Stimulated activated CD8-positive, alpha-beta memory T cell treated with anti-CD3 and anti-CD28 coated beads, Interleukin-7, amount 100 ng/mL, for 24 hours (primary cell): ENCODE measurements around the gene AGAP1.

Experiments
- DNase-seq: peaks from one replicate; pipeline ENCODE4 v3.0.0-alpha.2; 2020; ENCODE audit warnings: low read depth

The AGAP1 gene

GRCh38 chr2:235848055-235848454 lies 354.2 kb downstream of the AGAP1 start:
- no peak for DNase-seq

GRCh38 chr2:235848946-235849345 lies 355.1 kb downstream of the AGAP1 start:
- no peak for DNase-seq

GRCh38 chr2:235849489-235849888 lies 355.6 kb downstream of the AGAP1 start:
- DNase-seq, result no peak

DNA sequence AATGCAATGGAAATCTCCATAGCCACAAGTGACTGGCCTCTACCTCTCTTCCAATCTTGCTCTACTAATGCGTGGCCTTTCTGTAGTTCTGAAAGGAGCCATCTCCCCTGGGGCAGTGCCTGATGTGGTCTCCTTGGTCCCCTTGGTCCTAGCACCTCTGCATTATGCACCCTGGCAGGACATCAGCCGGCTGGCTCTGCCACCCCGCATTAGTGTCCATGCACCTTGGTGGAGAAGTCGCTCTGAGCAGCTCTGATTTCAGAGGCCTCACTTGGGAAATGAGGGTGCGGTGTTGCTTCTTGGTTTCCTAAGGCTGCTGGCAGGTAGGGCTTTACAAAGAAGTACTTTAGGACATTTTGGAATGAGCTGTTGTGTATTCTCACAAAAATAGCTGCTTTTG lies 356.4 kb downstream of the AGAP1 start:
- no peak for DNase-seq

DNA sequence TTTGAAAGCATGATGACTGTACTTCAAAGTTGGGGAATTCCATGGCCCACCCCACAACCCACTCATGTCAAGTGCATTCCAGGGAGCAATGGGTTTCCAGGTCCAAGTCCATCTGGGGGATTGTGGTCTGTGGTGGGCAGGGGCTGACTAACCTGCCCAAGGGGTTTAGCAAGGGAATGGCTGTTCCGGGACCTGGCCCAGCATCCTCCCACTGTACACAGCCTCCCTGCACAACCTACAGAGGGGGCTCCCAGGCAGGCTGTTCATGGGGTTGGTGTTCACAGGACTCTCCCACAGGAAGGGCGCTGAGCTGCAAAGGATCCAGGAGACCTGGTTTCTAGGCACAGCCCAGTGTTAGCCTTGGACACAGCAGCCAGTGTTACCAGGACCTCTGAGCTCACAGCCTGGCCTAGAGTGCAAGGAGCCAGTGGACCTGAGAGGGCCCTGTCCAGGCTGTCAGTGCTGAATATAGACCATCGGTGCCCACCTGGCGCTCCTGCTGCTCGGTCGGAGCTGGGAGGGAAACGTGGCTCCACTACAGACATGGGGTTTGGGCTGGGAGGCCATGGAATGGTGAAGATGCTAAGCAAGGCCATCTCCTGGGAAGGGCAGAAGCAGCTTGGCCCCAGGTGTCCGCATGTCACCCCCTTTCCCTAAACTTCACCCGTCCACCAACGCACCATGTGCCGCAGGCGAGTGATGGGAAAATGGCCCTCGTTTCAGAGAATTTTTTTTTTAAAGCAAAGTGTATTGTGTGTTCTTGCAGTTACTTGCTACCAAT lies 357.1 kb downstream of the AGAP1 start:
- DNase-seq, result no peak

DNA sequence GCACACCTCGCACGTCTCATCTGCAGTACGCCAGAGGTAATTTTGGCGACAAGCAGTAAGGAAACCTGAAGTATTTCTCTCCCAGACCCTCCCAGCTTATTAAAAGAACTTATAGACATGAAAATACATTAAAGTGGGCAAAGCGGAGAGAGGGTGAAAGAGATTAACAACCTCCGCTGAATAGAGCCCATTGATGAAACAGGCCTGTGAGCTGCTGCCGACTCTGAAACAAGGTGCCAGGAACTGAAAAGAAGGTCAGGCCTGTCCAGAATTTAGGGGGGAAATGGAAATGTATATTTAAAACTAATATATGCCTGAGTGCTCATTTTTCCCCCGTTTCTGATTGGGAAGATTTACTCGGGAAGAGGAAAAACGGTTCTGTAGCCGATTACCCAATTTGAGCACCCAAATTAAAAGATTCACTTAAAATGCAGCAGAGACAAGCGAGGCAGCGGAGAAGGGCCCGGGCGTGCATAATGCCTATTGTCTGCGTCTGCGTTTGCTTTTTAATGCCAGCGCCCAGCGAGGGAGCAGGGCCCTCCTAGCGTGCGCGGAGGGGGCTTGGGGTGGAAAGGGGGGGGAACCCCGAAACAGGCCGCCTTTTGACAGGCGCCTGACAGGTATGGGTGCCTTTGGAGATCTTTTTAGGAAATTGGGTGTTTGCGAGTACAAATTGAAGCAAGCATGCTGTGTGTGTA lies 358.1 kb downstream of the AGAP1 start:
- no peak for DNase-seq

- DNase-seq, result no peak
Measured at GRCh38 chr2:235852526-235852920, 358.7 kb downstream of the AGAP1 start.

GRCh38 chr2:235854276-235854675 lies 360.4 kb downstream of the AGAP1 start:
- no peak for DNase-seq

GRCh38 chr2:235855011-235855410 lies 361.2 kb downstream of the AGAP1 start:
- DNase-seq, result no peak

DNA sequence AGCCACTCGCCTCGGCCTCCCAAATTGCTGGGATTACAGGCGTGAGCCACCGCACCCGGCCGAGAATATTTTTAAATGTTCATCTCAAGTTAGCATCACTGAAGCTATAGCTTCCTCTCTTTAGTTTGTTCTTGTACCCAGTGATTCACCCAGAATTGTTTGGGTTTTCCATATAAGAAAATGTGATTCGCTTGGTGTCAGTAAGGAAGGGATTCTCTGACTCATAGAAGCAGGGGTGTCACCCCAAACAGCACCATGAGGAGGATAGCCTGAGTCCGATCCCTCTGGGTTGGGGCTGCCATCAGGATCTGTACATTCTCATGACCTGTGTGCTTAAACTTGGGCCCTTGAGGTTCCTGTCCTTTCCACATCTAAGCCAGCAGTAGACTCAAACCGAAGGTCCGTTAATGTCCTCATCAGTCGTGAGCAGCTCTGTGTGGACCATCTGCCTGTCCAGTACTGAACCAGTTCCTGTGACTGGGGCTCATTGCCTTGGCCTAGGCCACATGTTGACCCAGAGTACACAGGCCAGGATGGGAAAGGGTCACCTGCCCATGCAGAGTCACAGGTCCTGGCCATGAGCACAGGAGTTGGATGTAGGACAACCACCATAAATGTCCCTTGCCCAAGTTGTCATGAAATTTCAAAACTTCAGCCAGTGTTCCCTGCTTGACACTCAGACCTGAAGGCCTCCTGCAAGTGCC lies 362.5 kb downstream of the AGAP1 start:
- DNase-seq, result no peak

GRCh38 chr2:235857598-235857997 lies 363.8 kb downstream of the AGAP1 start:
- no peak for DNase-seq

DNA sequence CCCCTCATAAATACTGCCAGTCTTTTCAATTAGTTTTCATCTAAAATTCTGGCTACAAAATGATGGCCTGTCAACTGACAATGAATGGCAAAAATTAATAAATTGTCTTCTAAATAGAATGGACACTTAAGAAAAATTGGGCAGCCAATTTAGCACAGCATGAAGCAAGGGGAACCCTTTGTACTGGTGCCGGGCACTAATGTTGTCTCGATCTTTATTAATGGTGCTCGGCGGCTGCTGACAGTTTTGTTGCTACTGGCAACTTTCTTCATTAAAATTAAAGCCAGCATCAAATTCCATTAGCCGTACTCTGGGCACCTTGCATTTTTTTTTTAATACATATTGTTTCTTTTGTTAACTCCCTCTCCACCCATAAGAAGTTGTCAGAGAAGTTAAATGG lies 365.0 kb downstream of the AGAP1 start:
- no peak for DNase-seq

DNA sequence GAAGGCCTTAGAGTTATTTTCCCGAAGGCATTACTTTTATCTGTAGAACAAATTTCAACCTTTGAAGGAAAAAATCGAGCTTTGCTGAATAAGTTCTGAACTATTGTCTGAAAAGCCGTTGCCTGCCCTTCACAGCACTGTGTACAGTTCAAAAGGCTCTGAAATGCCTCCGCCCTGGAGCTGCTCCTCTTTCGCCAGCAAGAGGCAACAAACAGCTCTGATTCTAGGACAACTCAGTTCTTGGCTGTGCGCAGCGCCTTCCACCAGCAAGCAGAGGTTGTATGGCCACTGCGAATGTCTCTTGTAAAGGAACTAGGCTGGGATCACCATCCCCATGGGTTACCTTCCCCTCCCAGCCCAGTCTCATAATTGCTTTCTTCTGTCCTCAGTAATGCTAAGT lies 365.8 kb downstream of the AGAP1 start:
- DNase-seq, result no peak

DNA sequence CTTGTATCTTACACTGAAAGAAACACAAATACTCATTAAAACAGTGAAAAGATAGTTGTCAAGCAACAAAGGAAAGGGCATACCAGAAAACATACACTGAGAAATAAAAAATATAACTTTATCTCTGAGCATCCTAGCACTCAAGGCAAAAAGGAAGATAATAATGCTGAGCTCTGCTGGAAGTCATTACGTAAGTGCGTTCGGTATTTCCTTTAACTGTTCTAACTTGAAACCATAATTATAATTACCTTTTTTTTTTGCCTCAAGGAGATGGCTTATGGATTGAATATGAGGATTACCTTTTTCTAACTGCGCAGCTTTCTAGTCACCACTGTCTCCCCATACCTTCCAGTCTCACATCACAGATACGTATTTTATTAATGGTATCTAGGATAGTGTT lies 366.3 kb downstream of the AGAP1 start:
- DNase-seq, result no peak

GRCh38 chr2:235860871-235861270 lies 367.0 kb downstream of the AGAP1 start:
- no peak for DNase-seq

DNA sequence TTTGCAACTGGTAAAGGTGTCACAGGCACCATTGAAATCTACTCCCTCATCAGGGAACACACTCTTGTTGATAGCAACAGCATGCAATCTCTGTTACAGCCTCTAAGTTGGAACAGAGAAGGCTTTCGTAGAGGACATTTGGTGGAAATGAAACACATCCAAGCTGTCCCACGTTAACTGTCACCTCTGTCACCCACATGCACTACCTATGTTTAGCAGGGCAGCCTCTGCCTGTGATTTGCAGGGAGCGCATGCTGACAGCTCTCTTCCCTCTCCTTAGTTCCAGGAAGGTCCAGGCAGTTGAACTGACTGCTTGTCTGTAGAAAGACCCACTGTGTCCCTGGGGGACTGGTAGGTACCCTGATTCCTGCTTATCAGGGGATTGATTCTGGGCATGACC lies 367.5 kb downstream of the AGAP1 start:
- DNase-seq, result no peak

GRCh38 chr2:235863414-235863813 lies 369.6 kb downstream of the AGAP1 start:
- DNase-seq, result no peak

DNA sequence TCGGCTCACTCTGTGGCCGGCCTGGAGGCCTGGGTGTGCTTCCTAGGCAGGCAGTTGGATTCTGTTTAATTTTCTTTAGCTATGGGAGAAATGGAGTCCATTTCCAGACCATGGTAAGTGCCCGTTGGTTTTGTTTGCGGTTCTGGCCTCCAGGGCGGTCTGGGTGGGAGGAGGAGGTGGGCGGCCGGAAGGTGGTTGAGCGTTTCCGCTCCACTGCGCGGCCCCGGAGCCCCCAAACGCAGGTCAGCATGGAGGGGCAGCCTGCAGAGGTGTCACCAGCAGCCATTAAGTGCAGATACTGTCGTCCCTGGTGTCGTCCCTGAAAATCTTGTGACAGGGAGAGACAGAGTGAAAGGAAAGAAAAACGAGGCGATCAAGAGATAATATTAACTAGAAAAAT lies 370.5 kb downstream of the AGAP1 start:
- DNase-seq, result no peak

GRCh38 chr2:235864733-235865515 lies 371.1 kb downstream of the AGAP1 start:
- DNase-seq, result no peak

DNA sequence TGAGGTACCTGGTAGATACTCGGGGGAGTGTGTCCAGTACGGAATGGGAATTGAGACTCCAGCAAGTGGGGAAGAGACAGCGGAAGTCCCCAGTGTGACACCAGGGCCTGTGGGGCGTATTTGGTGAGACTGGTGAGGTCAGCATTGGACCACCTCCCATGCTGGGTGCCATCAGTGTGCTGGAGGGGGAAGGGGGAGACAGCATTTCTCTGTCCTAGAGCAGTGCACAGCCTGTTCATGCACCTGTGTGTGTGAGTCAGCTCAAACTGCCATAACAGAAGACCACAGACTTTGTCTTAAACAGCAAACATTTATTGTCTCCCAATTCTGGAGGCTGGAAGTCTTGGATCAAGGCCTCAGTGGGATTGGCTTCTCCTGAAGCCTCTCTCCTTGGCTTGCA lies 372.5 kb downstream of the AGAP1 start:
- no peak for DNase-seq

DNA sequence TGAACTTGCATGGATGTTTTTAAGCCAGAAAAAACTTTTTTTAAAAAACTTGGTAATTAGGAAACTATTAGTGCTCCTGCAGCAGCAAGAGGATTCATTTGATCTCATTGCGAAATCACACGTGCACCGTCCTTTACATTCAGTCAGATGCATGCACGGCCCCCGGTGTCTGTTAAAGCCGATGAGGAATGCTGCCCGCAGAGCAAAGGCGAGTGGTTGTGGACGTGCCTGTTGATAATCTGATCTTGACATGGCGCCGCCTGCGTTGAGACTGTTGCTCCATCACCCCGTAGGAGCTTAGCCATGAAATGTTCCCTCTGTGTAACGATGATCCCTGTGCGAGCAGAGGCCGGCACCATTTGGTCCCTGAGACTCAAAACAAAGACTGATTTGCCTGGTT lies 374.4 kb downstream of the AGAP1 start:
- DNase-seq, result no peak

GRCh38 chr2:235868645-235869044 lies 374.8 kb downstream of the AGAP1 start:
- DNase-seq, result no peak
